Regular cardiac myocyte (primary cell): ENCODE measurements around the gene OR5C1. TPM values are rescaled to one million over a fixed set of nuclear protein-coding genes. Genes with fewer than 3 reads are reported as not detected.

Experiments used
- total RNA-seq: library from RNA; depleted of rRNA; stranded (reverse); fragments of >200 nt; gene quantifications from 2 replicates; pipeline ENCODE4 v1.2.3, GENCODE V29; 2014

OR5C1 gene
- total RNA-seq = not detected in 2 replicates

DNA sequence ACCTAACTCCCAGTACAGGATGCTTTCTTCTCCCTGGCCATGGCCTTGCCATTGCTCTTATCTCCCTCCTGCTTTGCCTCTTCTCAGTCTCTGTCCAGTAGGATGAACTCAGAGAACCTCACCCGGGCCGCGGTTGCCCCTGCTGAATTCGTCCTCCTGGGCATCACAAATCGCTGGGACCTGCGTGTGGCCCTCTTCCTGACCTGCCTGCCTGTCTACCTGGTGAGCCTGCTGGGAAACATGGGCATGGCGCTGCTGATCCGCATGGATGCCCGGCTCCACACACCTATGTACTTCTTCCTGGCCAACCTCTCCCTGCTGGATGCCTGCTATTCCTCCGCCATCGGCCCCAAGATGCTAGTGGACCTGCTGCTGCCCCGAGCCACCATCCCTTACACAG lies at the start of gene OR5C1:
TSS of gene OR5C1 (plus strand) at position 103 of the 400 bp plus-strand sequence. CDS start at position 103, 0 bp downstream.

DNA sequence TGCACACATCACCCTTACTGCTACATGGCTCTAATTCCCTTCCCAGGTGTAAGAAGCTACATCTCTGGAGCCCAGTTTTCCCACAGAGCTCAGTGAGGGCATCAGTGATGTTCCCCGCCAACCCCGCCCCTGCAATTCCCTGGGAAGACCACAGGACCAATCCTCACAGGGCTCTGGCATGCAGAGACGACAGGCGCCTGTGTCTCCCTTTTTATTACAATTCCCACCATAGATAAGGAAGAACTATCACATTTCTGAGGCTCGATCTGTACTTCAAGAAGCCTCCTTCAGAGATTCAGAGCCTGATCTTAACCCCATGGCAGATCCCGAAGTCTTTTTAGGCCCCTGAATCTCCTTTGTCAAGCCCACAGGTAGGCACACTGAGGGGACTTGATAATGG lies 46.7 kb upstream of the OR5C1 start, which contains the start of gene OR1L6:
TSS of gene OR1L6 (plus strand) at position 301 of the 400 bp plus-strand sequence. CDS start 7,545 bp downstream, outside the sequence.

DNA sequence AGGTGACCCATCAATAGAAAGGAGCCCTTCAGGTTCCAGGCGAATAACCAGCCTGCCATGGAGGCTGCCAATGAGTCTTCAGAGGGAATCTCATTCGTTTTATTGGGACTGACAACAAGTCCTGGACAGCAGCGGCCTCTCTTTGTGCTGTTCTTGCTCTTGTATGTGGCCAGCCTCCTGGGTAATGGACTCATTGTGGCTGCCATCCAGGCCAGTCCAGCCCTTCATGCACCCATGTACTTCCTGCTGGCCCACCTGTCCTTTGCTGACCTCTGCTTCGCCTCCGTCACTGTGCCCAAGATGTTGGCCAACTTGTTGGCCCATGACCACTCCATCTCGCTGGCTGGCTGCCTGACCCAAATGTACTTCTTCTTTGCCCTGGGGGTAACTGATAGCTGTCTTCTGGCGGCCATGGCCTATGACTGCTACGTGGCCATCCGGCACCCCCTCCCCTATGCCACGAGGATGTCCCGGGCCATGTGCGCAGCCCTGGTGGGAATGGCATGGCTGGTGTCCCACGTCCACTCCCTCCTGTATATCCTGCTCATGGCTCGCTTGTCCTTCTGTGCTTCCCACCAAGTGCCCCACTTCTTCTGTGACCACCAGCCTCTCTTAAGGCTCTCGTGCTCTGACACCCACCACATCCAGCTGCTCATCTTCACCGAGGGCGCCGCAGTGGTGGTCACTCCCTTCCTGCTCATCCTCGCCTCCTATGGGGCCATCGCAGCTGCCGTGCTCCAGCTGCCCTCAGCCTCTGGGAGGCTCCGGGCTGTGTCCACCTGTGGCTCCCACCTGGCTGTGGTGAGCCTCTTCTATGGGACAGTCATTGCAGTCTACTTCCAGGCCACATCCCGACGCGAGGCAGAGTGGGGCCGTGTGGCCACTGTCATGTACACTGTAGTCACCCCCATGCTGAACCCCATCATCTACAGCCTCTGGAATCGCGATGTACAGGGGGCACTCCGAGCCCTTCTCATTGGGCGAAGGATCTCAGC lies 11.6 kb downstream of the OR5C1 start, which contains the start of gene OR1K1:
TSS of gene OR1K1 (plus strand) at position 58 of the 995 bp plus-strand sequence. CDS start at position 58, 0 bp downstream.

Other genes starting within 250 kb of the OR5C1 start
- gene OR1N2, start 235.8 kb upstream of the OR5C1 start, total RNA-seq = not detected in 2 replicates
- gene OR1L8, start 205.5 kb upstream of the OR5C1 start, total RNA-seq = not detected in 2 replicates
- gene OR1Q1, start 174.2 kb upstream of the OR5C1 start, total RNA-seq = not detected in 2 replicates
- not detected in 2 replicates for gene OR1B1, start 131.3 kb upstream of the OR5C1 start, total RNA-seq
- not detected in 2 replicates for gene OR1L1, start 127.2 kb upstream of the OR5C1 start, total RNA-seq
- gene OR1L3, start 113.8 kb upstream of the OR5C1 start, total RNA-seq = not detected in 2 replicates
- gene OR1L4, start 64.9 kb upstream of the OR5C1 start, total RNA-seq = not detected in 2 replicates
- not detected in 2 replicates for gene OR1L6, start 46.6 kb upstream of the OR5C1 start, total RNA-seq
- gene OR1K1, start 11.2 kb downstream of the OR5C1 start, total RNA-seq = not detected in 2 replicates
- gene PDCL, start 39.7 kb downstream of the OR5C1 start, total RNA-seq = 47.9 and 50.7 TPM in 2 replicates
- gene RC3H2, start 116.4 kb downstream of the OR5C1 start, total RNA-seq = 37.2 and 53.5 TPM in 2 replicates
- 15.0 and 15.2 TPM in 2 replicates for gene ZBTB6, start 124.4 kb downstream of the OR5C1 start, total RNA-seq
- 3.4 and 3.5 TPM in 2 replicates for gene ZBTB26, start 142.6 kb downstream of the OR5C1 start, total RNA-seq
- gene RABGAP1, start 152.1 kb downstream of the OR5C1 start, total RNA-seq = 21.3 and 45.9 TPM in 2 replicates
- gene GPR21, start 244.7 kb downstream of the OR5C1 start, total RNA-seq = 0.38 and 1.1 TPM in 2 replicates